Activated CD8-positive, alpha-beta T cell treated with anti-CD3 and anti-CD28 coated beads for 36 hours (primary cell): Measurements from ENCODE around the gene CAPNS1. TPM values are rescaled to one million over a fixed set of nuclear protein-coding genes. Genes with fewer than 3 reads are reported as not detected.

ENCODE experiments used
- ATAC-seq: fragments of 200-7000 bp; cut with Tn5 transposase; one replicate; pipeline ENCODE4 v1.10.0; 2021; ENCODE audit warnings: mild to moderate bottlenecking, moderate library complexity
- CTCF ChIA-PET: fragments of 350-600 bp; sonication (Branson Sonifier 250); formaldehyde crosslinking; loops from one replicate; lab custom pipeline; 2021; ENCODE audit warnings: antibody characterized with exemption; lab: Charles Lee
- POLR2A ChIA-PET: fragments of 350-600 bp; sonication (Branson Sonifier 250); formaldehyde crosslinking; loops from one replicate; lab custom pipeline; 2021; ENCODE audit warnings: antibody characterized with exemption; lab: Charles Lee
- DNase-seq: peaks from one replicate; pipeline ENCODE4 v3.0.0-alpha.2; 2020
- H3K27ac Mint-ChIP-seq: one replicate; pipeline ENCODE4 v1.8.0; 2021; ENCODE audit warnings: mild to moderate bottlenecking, mixed read lengths
- H3K27me3 Mint-ChIP-seq: one replicate; pipeline ENCODE4 v1.8.0; 2021; ENCODE audit warnings: mixed read lengths
- H3K36me3 Mint-ChIP-seq: one replicate; pipeline ENCODE4 v1.8.0; 2021; ENCODE audit warnings: low read depth, mixed read lengths
- H3K4me1 Mint-ChIP-seq: one replicate; pipeline ENCODE4 v1.8.0; 2021; ENCODE audit warnings: low read depth, mixed read lengths
- H3K4me3 Mint-ChIP-seq: one replicate; pipeline ENCODE4 v1.8.0; 2021; ENCODE audit warnings: mild to moderate bottlenecking, moderate library complexity, mixed read lengths
- H3K9me3 Mint-ChIP-seq: one replicate; pipeline ENCODE4 v1.8.0; 2021; ENCODE audit warnings: mixed read lengths
- intact Hi-C: fragments of 100-400 bp; cut with micrococcal nuclease; formaldehyde crosslinking; loops from one replicate; pipeline ENCODE4 v1.10.0; 2022
- total RNA-seq, 2 experiments: library from RNA; stranded (reverse); gene quantifications; one replicate each; pipeline ENCODE4 v1.2.3, GENCODE V29; 2021
- TF ChIP-seq, protein P1 (sequence below): fragments of 200-600 bp; IDR thresholded peaks from one replicate; pipeline ENCODE4 v1.8.0; 2022; ENCODE audit warnings: antibody characterized with exemption, mild to moderate bottlenecking

Gene CAPNS1
- total RNA-seq, result 100 to 1,000 TPM; 250 to 275 TPM

DNA sequence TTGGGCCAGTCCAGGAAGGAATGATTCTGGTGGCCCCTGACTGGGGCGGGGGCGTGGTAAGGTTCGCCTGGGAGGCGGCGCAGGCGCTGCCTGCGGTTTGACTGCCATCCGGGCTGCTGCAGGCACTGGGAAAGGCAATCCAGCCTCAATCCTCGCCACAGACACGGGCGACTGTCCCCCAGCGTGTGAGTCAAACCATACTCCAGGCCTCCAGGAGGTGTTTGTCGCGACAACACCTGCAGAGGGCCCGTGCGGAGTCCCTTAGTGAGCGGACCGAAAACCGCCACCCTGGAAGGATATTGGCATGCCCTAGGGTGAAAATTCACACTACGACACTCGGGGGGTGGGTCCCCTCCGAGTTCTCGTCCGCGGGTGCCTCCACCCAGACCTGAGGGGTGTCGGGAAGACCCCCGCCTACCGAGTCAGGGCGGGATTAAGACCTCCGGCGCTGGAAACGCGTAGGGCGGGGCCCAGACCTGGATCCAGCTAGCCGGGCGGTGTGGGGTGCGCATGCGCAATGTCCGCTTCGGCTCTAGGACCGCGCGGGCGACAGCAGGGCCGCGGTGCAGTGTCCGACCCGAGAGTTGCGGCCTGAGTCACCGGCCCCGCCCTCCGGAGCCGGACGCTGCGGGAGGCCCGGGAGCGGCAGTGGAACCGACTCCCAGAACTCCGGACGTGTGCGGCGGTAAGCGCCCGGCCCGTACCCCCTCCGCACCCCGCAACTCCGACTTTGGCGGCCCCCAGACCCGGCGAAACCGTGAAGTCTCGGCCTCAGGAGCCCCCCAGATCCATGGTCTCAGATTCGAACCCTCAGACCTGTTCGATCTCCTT lies at the start of gene CAPNS1:
Gene CAPNS1 (plus strand): TSS at position 594 of the 831 bp plus-strand sequence. CDS start 946 bp downstream, outside the sequence.
- Mint-ChIP-seq H3K4me1 (peaks cover 24% of the 10 kb centered on the region), H3K9me3 (no peaks in the 10 kb centered on the region), H3K4me3 (peak within 1 kb of the TSS; percentile 84), H3K36me3 (peaks cover 22% of the 10 kb centered on the region), H3K27ac (peak within 1 kb of the TSS; percentile 87), H3K27me3 (peaks cover 1% of the 10 kb centered on the region)
- TF ChIP-seq, protein P1, sequence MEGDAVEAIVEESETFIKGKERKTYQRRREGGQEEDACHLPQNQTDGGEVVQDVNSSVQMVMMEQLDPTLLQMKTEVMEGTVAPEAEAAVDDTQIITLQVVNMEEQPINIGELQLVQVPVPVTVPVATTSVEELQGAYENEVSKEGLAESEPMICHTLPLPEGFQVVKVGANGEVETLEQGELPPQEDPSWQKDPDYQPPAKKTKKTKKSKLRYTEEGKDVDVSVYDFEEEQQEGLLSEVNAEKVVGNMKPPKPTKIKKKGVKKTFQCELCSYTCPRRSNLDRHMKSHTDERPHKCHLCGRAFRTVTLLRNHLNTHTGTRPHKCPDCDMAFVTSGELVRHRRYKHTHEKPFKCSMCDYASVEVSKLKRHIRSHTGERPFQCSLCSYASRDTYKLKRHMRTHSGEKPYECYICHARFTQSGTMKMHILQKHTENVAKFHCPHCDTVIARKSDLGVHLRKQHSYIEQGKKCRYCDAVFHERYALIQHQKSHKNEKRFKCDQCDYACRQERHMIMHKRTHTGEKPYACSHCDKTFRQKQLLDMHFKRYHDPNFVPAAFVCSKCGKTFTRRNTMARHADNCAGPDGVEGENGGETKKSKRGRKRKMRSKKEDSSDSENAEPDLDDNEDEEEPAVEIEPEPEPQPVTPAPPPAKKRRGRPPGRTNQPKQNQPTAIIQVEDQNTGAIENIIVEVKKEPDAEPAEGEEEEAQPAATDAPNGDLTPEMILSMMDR, result no peak
- DNase-seq (peak; percentile 95), ATAC-seq (peak; percentile 73)
- POLR2A ChIA-PET, result no interaction called here
- CTCF ChIA-PET, result interaction anchor here (0.6 to 4.8 kb wide), 3 partner anchors 12 to 30 kb away, joined by 3 to 40 read pairs (median 6); no protein-coding TSS in a partner anchor
- intact Hi-C loops, result no loop called here

GRCh38 chr19:36090910-36091695 lies 48.8 kb upstream of the CAPNS1 start:
- no peaks in the 10 kb centered on the region for H3K27me3 Mint-ChIP-seq
- intact Hi-C loops, result no loop called here
- H3K9me3 Mint-ChIP-seq, result no peaks in the 10 kb centered on the region
- TF ChIP-seq, protein P1, result no peak
- H3K27ac Mint-ChIP-seq, result no peak overlapping the region
- H3K36me3 Mint-ChIP-seq, result peaks cover 47% of the 10 kb centered on the region
- ATAC-seq (no peak), DNase-seq (no peak)
- no peak overlapping the region for H3K4me3 Mint-ChIP-seq
- ChIA-PET POLR2A (interaction anchor here (1.1 to 1.5 kb wide), 2 partner anchors 8 to 318 kb away, joined by 3 read pairs; no protein-coding TSS in a partner anchor), CTCF (no interaction called here)
- peaks cover 20% of the 10 kb centered on the region for H3K4me1 Mint-ChIP-seq

DNA sequence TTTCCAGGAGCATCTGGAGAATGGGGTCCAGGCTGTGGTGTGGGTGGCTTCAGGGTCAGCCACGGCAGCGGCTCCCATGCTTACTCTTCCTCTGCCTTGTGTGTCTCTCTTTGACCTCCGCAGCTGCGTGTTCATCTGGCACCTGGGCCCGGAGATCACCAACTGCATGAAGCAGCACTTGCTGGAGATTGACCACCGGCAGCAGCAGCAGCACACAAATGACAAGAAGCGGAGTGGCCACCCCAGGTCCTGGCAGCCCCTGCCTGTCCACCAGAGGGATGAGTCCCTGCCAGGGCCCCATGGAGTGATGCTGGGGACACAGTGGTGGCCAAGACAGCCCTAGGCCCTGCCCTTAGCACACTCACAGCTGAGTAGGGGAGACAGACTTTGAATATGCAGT lies 47.3 kb upstream of the CAPNS1 start:
- H3K4me1 Mint-ChIP-seq, result peaks cover 20% of the 10 kb centered on the region
- H3K27me3 Mint-ChIP-seq, result no peaks in the 10 kb centered on the region
- ATAC-seq, result peak; percentile 6
- CTCF ChIA-PET, result no interaction called here
- TF ChIP-seq, protein P1, result no peak
- no peak for DNase-seq
- H3K27ac Mint-ChIP-seq, result peak overlapping the region; percentile 81
- H3K9me3 Mint-ChIP-seq, result no peaks in the 10 kb centered on the region
- no peak overlapping the region for H3K4me3 Mint-ChIP-seq
- intact Hi-C loops, result no loop called here
- peaks cover 49% of the 10 kb centered on the region for H3K36me3 Mint-ChIP-seq
- POLR2A ChIA-PET, result no interaction called here

DNA sequence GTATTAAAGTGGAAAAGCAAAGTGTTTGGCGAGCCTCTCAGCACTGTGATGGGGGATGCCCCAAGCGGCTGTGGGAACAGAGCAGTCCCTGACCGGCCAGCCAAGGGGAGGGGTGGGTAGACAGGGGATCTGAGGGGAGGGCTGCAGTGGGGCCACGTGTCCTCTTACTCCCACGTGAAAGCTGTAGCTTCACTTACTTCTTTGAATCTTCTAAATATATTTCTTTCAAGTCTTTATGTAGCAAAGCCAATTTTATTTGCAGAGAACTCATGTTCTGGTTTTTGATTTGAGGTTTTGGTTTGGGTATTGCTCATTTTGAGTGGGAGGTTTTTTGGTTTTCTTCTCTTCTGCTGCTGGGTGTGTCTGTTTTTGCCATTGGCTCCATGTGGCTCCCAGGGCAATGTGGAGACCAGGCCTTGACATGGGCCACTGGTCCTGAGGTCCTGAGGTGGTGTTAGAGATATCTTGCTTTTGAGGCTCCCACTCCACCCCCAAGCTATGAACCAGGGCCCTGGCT lies 46.7 kb upstream of the CAPNS1 start:
- TF ChIP-seq, protein P1, result no peak
- peaks cover 45% of the 10 kb centered on the region for H3K36me3 Mint-ChIP-seq
- CTCF ChIA-PET, result interaction anchor here (1.3 kb wide), 1 partner anchor 32 kb away, joined by 4 read pairs; no protein-coding TSS in a partner anchor
- intact Hi-C loops, result no loop called here
- peaks cover 20% of the 10 kb centered on the region for H3K4me1 Mint-ChIP-seq
- H3K4me3 Mint-ChIP-seq, result no peak overlapping the region
- H3K27ac Mint-ChIP-seq, result peak overlapping the region; percentile 81
- ATAC-seq, result peak; percentile 91
- H3K27me3 Mint-ChIP-seq, result no peaks in the 10 kb centered on the region
- no peaks in the 10 kb centered on the region for H3K9me3 Mint-ChIP-seq
- POLR2A ChIA-PET, result interaction anchor here (0.6 to 1.7 kb wide), 3 partner anchors 11 to 76 kb away, joined by 3 to 6 read pairs (median 5); partner anchors contain the start of gene POLR2I
- peak; percentile 64 for DNase-seq
